NCI-H2171 treated with DMSO at 0.1 percent for 48 hours (cell line): ENCODE data around the gene SLC9A5.
A peak's percentile ranks its signal among the peaks of the same experiment; 100 is the strongest.

Experiments
- DNase-seq: peaks from one replicate; lab custom pipeline; 2025; lab: John Stamatoyannopoulos, UW

Gene SLC9A5

GRCh38 chr16:67213197-67214019, 35.4 kb upstream of the SLC9A5 start:
- no peak for DNase-seq

GRCh38 chr16:67215706-67216105, 33.1 kb upstream of the SLC9A5 start:
- DNase-seq = no peak

DNA sequence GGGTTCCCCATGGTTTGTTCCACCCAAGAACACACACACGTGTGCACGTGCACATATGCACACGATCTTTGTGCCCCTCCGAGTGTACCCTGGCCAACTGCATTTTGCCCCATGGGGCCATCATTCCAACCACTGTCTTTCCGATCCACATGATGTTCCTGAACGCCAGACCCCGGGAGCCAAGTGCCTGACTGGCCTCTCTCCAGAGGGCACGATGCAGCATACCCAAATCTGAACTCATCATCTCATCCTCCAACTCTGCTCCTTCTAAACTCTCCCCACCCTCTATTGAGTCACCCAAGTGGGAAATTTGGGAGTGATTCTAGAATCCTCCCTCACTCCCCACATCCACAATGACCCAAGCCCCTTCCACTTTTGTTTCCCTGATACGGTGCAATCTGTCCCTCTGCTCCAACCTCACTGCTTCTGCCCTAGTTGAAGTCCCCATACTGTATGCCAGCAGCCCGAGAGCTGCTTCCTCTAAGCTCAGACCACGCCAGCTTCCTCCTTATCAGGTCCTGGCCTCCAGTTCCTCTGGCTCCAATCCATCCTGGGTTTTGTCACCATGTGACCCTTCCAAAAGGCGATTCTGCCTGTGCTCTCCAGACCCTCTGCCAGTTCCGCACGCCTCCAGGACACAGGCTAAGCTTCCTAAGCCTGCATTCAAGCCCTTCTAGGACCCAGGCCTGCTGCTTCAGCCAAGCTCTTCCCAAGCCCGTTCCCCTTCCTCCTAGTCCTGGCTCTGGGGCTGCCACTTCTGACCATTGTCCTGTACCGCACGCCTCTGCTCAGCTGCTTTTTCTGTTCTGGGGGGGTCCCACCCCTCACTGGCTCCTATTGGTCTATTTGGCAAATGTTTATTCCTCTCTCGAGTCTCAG, 31.9 kb upstream of the SLC9A5 start:
- DNase-seq = no peak

- no peak for DNase-seq
These were observed 24.8 kb upstream of the SLC9A5 start for GRCh38 chr16:67223992-67224391.

GRCh38 chr16:67226295-67226803, 22.4 kb upstream of the SLC9A5 start:
- peak; percentile 72 for DNase-seq

- peak; percentile 96 for DNase-seq
These were observed 21.8 kb upstream of the SLC9A5 start, which contains the start of gene TMEM208 for GRCh38 chr16:67226804-67227566. TMEM208 (plus strand) TSS chr16:67227130; CDS start chr16:67227219, 89 bp downstream.

GRCh38 chr16:67227567-67227921, 21.2 kb upstream of the SLC9A5 start:
- DNase-seq = no peak

- no peak for DNase-seq
These were observed 20.6 kb upstream of the SLC9A5 start for GRCh38 chr16:67228034-67228785.

DNA sequence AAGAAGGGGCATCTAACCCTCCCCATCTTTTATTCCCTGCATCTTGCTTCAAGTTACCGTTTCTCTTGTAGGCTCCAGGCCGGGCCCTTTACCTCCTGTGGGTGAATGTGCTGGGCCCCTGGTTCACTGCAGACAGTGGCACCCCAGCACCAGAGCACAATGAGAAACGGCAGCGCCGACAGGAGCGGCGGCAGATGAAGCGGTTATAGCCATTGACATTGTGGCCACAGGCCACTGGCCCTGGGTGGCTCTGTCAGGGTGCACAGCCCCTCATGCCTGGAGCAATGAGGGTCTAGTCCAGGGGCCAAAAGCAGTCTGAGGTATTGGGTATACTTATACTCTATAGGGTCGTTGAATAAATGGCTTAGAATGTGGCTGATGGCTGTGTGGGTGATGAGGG, 19.9 kb upstream of the SLC9A5 start:
- DNase-seq = no peak

GRCh38 chr16:67229906-67230808, 18.6 kb upstream of the SLC9A5 start:
- DNase-seq = no peak

DNA sequence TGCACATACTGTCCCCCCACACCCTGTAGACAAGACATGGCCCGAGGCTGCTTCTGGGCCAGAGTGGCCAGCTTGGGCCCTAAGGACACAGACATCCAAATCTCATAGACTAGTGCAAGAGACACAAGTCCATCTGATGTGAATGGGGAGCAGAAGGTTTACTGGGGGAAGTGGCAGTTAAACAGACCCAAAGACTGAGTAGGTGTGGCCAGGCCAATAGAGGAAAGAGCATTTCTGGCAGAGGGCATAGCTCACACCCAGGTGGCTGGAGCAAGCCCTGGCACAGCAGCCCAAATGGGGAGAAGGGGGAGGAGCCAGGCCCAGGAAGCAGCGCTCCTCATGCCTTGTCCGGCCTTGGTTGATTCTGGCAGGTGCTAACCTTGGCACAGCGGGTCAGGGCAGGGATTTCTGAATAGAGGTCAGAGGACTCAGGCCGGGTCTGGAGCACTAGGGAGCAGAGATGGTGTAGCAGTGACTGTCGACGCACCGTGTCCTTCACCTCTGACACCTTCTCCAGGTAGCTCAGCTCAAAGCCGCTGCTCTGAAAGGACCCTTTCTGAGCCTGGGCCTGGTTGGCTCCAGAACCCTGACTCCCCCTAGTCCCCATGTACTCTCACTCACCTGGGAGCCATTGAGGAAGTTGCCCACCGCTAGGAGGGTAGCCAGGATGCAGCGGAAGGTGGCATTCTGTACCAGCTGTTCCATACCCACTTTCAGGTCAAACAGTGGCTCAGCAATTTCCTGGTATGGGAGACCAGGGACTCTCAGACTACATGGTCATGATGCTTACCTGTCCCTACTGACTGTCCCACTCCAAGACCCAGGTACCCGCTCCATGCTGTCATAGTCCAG, 17.7 kb upstream of the SLC9A5 start:
- no peak for DNase-seq

- DNase-seq = no peak
These were observed 15.2 kb upstream of the SLC9A5 start for GRCh38 chr16:67233596-67233995.

GRCh38 chr16:67234180-67234597, 14.6 kb upstream of the SLC9A5 start:
- no peak for DNase-seq

- no peak for DNase-seq
These were observed 12.8 kb upstream of the SLC9A5 start for GRCh38 chr16:67235816-67236562.

DNA sequence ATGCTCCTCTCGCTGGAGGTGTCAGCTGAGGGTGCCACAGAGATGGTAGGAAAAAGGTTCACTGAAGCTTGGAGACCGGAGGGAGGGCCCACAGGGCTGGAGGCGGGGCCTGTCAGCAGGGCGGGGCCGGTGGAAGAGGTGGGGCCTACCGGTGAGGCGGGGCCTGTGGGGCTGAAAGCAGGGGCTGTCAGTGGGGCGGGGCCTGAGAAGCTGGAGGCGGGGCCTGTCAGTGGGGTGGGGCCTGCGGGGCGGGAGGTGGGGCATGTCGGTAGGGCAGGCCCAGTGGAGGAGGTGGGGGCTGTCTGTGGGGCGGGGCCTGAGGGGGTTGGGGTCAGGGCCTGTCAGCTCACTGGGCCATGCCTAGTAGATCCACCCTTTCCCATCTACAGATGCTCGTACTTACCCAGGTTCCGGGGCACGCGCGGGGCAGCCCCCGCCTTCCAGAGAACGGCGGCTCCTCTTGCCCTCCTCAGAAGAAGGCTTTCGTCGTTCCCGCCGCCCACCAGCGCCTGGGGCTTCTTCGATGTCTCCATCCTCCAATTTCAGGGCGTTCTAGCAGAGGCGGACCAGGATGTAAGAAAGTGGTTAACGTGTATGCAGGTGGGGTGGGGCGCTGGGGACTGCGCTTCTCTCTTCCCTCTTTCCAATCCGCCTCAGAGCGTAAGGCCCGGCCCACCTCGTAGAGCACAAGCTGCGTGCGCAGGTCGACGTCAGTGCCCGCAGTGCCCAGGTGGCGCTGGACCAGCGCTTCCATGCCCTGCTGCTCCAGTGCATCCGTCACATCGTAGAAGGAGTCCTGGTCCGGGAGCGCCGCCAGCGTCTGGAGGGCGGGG, 12.0 kb upstream of the SLC9A5 start:
- DNase-seq = no peak

- no peak for DNase-seq
These were observed 11.1 kb upstream of the SLC9A5 start for GRCh38 chr16:67237396-67238277.

GRCh38 chr16:67238278-67238575, 10.6 kb upstream of the SLC9A5 start:
- DNase-seq = no peak
